ENCODE results near the gene PELO. TPM values are rescaled to one million over a fixed set of nuclear protein-coding genes. Genes with fewer than 3 reads are reported as not detected.
"Not testable (repeated sequence)": the region's sequence is repeated elsewhere in the genome, so short reads cannot be mapped to it uniquely, and the experiment has no call there.

Gene PELO
- total RNA-seq, 2 experiments from 2014 or later: 20.6 TPM

GRCh38 chr5:52804387-52804791 lies 16.7 kb downstream of the PELO start:
- CTCF ChIA-PET: interaction anchor here (1.5 kb wide), 1 partner anchor 17 kb away, joined by 5 read pairs; the partner anchor contains the start of genes ITGA1 and PELO
- no peaks in the 10 kb centered on the region for H3K27me3 Mint-ChIP-seq
- no peak overlapping the region for H3K4me3 Mint-ChIP-seq
- POLR2A ChIA-PET: interaction anchor here (0.7 to 1.2 kb wide), 2 partner anchors 305 to 1119 kb away, joined by 3 read pairs; partner anchors contain the start of gene MOCS2
- no peak overlapping the region for H3K27ac Mint-ChIP-seq
- no peaks in the 10 kb centered on the region for H3K9me3 Mint-ChIP-seq
- DNase-seq: no peak
- H3K36me3 Mint-ChIP-seq (ENCODE audit: low read depth): peaks cover 47% of the 10 kb centered on the region
- peaks cover 46% of the 10 kb centered on the region for H3K4me1 Mint-ChIP-seq

- CTCF ChIA-PET: interaction anchor here (1.5 kb wide), 1 partner anchor 18 kb away, joined by 5 read pairs; the partner anchor contains the start of genes ITGA1 and PELO
- Mint-ChIP-seq H3K27ac (no peak overlapping the region), H3K36me3 (ENCODE audit: low read depth) (peaks cover 44% of the 10 kb centered on the region), H3K27me3 (no peaks in the 10 kb centered on the region), H3K4me3 (no peak overlapping the region), H3K9me3 (no peaks in the 10 kb centered on the region), H3K4me1 (peaks cover 46% of the 10 kb centered on the region)
- DNase-seq: no peak
- POLR2A ChIA-PET: no interaction called here
Observed at GRCh38 chr5:52804981-52805380, 17.3 kb downstream of the PELO start.

- Mint-ChIP-seq H3K9me3 (no peaks in the 10 kb centered on the region), H3K4me1 (peaks cover 51% of the 10 kb centered on the region), H3K27ac (no peak overlapping the region), H3K4me3 (no peak overlapping the region), H3K36me3 (ENCODE audit: low read depth) (peaks cover 38% of the 10 kb centered on the region), H3K27me3 (no peaks in the 10 kb centered on the region)
- ChIA-PET POLR2A (no interaction called here), CTCF (no interaction called here)
- DNase-seq: no peak
Observed at GRCh38 chr5:52805615-52806014, 17.9 kb downstream of the PELO start.

GRCh38 chr5:52807037-52807436 lies 19.3 kb downstream of the PELO start:
- H3K4me1 Mint-ChIP-seq: peaks cover 42% of the 10 kb centered on the region
- ChIA-PET POLR2A (no interaction called here), CTCF (no interaction called here)
- no peaks in the 10 kb centered on the region for H3K9me3 Mint-ChIP-seq
- no peaks in the 10 kb centered on the region for H3K27me3 Mint-ChIP-seq
- no peak for DNase-seq
- H3K36me3 Mint-ChIP-seq (ENCODE audit: low read depth): peaks cover 26% of the 10 kb centered on the region
- H3K27ac Mint-ChIP-seq: no peak overlapping the region
- no peak overlapping the region for H3K4me3 Mint-ChIP-seq

GRCh38 chr5:52807723-52808122 lies 20.0 kb downstream of the PELO start:
- CTCF ChIA-PET: interaction anchor here (0.7 kb wide), 1 partner anchor 180 kb away, joined by 3 read pairs; no protein-coding TSS in a partner anchor
- POLR2A ChIA-PET: interaction anchor here (1.7 kb wide), 1 partner anchor 8 kb away, joined by 6 read pairs; no protein-coding TSS in a partner anchor
- DNase-seq: no peak
- Mint-ChIP-seq H3K4me3 (no peak overlapping the region), H3K27me3 (no peaks in the 10 kb centered on the region), H3K36me3 (ENCODE audit: low read depth) (peaks cover 26% of the 10 kb centered on the region), H3K27ac (peak overlapping the region; percentile 12), H3K9me3 (no peaks in the 10 kb centered on the region), H3K4me1 (peaks cover 38% of the 10 kb centered on the region)

GRCh38 chr5:52808316-52808901 lies 20.7 kb downstream of the PELO start:
- no peaks in the 10 kb centered on the region for H3K9me3 Mint-ChIP-seq
- no peaks in the 10 kb centered on the region for H3K27me3 Mint-ChIP-seq
- H3K4me1 Mint-ChIP-seq: peaks cover 34% of the 10 kb centered on the region
- ChIA-PET CTCF (interaction anchor here (0.6 to 0.7 kb wide), 2 partner anchors 180 to 1615 kb away, joined by 3 read pairs; no protein-coding TSS in a partner anchor), POLR2A (interaction anchor here (1.7 kb wide), 1 partner anchor 9 kb away, joined by 6 read pairs; no protein-coding TSS in a partner anchor)
- no peak for DNase-seq
- H3K4me3 Mint-ChIP-seq: no peak overlapping the region
- no peak overlapping the region for H3K27ac Mint-ChIP-seq
- H3K36me3 Mint-ChIP-seq (ENCODE audit: low read depth): peaks cover 22% of the 10 kb centered on the region

- peaks cover 23% of the 10 kb centered on the region for H3K4me1 Mint-ChIP-seq
- H3K27me3 Mint-ChIP-seq: no peaks in the 10 kb centered on the region
- H3K9me3 Mint-ChIP-seq: no peaks in the 10 kb centered on the region
- H3K36me3 Mint-ChIP-seq (ENCODE audit: low read depth): peaks cover 11% of the 10 kb centered on the region
- no peak for DNase-seq
- ChIA-PET CTCF (interaction anchor here (1.2 kb wide), 1 partner anchor 11 kb away, joined by 5 read pairs; no protein-coding TSS in a partner anchor), POLR2A (interaction anchor here (0.6 kb wide), 1 partner anchor 10 kb away, joined by 3 read pairs; no protein-coding TSS in a partner anchor)
- no peak overlapping the region for H3K27ac Mint-ChIP-seq
- no peak overlapping the region for H3K4me3 Mint-ChIP-seq
Observed at GRCh38 chr5:52809884-52810283, 22.2 kb downstream of the PELO start.

DNA sequence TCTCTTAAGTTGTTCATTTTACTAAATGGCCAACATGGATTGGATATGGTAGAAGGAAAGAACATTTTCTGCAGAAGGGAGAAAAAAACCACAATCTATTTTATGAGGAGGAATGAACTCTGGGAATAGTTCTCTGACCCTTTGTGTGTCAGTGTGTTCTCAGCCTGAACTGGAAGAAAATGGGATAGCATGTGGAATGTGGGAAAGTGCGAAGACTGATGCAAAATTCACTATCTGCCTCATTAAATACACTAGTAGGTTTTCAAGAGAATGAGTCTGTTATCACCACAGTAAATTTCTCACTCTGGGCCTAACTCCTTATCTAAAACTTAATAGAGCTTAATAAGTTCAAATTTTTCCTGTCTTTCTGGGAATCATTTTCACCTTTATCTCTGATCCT lies 22.7 kb downstream of the PELO start:
- Mint-ChIP-seq H3K36me3 (ENCODE audit: low read depth) (peaks cover 6% of the 10 kb centered on the region), H3K27ac (no peak overlapping the region), H3K27me3 (no peaks in the 10 kb centered on the region), H3K9me3 (no peaks in the 10 kb centered on the region), H3K4me3 (no peak overlapping the region), H3K4me1 (peaks cover 18% of the 10 kb centered on the region)
- DNase-seq: no peak
- POLR2A ChIA-PET: interaction anchor here (0.6 kb wide), 1 partner anchor 11 kb away, joined by 3 read pairs; no protein-coding TSS in a partner anchor
- CTCF ChIA-PET: interaction anchor here (1.2 kb wide), 1 partner anchor 11 kb away, joined by 5 read pairs; no protein-coding TSS in a partner anchor

DNA sequence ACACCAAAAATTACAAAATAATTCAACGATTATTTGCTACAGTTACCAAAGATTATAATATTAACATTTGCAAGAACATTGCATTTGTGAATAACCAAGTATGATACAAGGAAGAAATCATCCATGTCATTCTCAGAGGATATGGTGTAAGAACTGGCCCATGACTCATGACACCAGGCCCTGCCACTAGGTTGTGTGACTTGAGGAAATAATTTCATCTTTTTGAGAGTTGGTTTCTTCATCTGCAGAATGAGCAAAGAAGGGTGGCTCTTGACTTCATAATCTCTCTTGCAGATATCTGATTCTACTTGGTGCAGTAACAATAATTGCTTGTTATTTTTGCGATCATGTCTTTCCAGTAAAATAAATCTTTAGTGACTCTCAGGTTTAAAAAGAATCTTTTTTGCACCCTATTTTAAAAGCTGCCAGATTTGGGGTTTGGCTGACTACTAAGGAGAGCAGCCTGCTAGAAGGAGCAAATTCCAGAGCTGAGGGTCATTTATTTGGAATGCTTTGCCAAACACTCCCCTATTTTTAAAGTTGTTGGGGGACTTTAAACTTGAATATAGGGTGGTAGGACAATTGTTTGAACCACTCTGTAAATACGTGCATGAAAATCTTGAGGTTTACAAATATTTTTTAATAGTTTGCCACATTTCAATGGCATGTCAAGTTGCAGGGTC lies 23.5 kb downstream of the PELO start:
- ChIA-PET POLR2A (interaction anchor here (1.9 kb wide), 1 partner anchor 10 kb away, joined by 4 read pairs; no protein-coding TSS in a partner anchor), CTCF (interaction anchor here (1.0 to 1.2 kb wide), 2 partner anchors 12 to 16 kb away, joined by 3 to 5 read pairs; no protein-coding TSS in a partner anchor)
- Mint-ChIP-seq H3K4me1 (peaks cover 18% of the 10 kb centered on the region), H3K27me3 (no peaks in the 10 kb centered on the region), H3K36me3 (ENCODE audit: low read depth) (no peaks in the 10 kb centered on the region), H3K4me3 (no peak overlapping the region), H3K27ac (no peak overlapping the region), H3K9me3 (no peaks in the 10 kb centered on the region)
- no peak for DNase-seq

DNA sequence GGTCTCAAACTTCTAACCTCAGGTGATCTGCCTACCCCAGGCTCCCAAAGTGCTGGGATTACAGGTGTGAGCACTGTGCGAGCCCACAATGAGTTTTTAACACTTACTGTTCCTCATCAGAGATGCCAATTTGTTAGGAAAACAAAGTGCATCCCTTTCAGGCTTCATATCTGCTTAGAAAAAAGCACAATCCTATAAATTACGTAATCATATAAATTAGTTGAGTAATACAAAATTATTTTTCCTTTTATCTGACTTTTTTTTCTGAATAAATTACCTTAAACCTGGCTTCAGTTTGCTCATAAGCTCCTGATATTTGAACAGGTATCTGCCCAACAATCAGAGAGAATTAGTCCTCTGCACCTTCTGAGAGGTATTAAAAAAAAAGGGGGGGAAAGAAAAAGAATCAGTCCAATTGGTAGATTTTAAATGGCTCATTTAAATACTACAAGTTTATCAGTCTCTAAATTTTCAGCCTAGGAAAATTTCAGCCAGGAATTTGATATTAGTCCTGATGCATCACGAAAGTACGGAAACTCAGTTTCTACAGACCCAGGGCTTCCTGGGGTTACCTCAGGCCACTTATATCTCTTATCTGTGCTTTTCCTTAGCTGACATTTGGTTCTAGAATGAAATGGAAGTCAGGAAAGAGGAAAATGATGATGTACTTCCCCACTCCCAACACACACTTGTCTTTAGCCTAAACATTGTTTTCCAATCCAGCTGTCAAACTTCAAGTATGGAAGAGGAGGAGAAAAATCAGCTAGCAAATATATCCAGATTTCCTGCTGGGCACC lies 26.8 kb downstream of the PELO start:
- no peak overlapping the region for H3K4me3 Mint-ChIP-seq
- ChIA-PET POLR2A (interaction anchor here (1.4 kb wide), 1 partner anchor 13 kb away, joined by 3 read pairs; no protein-coding TSS in a partner anchor), CTCF (no interaction called here)
- H3K4me1 Mint-ChIP-seq: peaks cover 12% of the 10 kb centered on the region
- H3K27ac Mint-ChIP-seq: no peak overlapping the region
- no peaks in the 10 kb centered on the region for H3K9me3 Mint-ChIP-seq
- H3K36me3 Mint-ChIP-seq (ENCODE audit: low read depth): no peaks in the 10 kb centered on the region
- H3K27me3 Mint-ChIP-seq: no peaks in the 10 kb centered on the region
- no peak for DNase-seq

DNA sequence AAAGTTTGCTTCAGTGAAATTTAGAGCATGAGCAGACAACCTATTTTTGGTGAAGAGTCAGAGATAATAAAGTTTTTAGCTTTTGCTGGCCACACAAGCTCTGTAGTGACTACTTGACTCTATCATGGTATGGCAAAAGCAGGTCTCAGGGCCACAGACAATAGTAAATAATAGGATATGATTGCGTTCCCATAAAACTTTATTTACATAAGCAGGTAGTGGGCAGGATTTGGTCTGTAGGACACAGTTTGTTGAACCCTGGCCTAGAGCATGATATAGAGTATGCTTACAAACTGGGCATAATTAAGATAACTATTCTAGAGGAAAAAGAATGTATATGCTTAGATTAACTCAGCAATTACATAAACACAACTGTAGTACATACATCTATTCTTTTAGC lies 30.1 kb downstream of the PELO start:
- Mint-ChIP-seq H3K9me3 (no peaks in the 10 kb centered on the region), H3K4me3 (no peak overlapping the region), H3K36me3 (ENCODE audit: low read depth) (no peaks in the 10 kb centered on the region), H3K27me3 (no peaks in the 10 kb centered on the region), H3K27ac (no peak overlapping the region), H3K4me1 (no peaks in the 10 kb centered on the region)
- no peak for DNase-seq
- POLR2A ChIA-PET: no interaction called here
- CTCF ChIA-PET: no interaction called here

DNA sequence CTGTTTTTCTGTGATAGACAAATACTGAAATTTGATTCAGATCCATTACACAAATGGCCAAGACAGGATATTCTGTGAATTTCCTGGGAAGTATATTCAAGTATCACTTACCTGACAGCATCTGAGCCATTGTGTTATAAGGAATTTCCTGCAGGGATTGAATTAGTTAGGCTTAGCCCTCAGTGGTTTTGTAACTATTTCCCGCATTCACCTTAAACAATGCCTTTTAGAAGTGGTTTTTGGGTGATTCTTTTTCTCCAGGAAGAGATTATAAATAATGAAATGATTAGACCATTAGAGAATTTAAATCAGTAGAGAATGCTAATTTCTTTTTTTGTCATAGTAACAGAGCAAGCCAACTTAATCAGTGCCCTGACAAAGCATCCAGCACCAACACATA lies 30.6 kb downstream of the PELO start:
- ChIA-PET CTCF (no interaction called here), POLR2A (no interaction called here)
- H3K4me1 Mint-ChIP-seq: no peaks in the 10 kb centered on the region

DNA sequence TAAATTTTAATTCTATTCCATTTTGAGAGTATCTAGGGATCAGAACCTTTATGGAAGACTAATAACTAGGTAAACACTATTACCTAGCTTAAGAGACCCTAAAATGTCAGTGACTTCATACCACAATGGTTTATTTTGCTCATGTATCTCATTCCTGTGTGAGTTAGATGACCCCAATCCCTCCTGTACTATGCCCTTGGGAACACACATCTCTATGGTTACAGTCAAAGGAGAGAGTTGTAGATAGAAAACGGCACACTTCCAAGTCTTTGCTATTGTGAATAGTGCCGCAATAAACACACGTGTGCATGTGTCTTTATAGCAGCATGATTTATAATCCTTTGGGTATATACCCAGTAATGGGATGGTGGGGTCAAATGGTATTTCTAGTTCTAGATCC lies 31.1 kb downstream of the PELO start:
- CTCF ChIA-PET: not testable (repeated sequence)

More for the DNA sequence above, 30.6 kb downstream of the PELO start:
- Mint-ChIP-seq H3K9me3 (no peaks in the 10 kb centered on the region), H3K27me3 (no peaks in the 10 kb centered on the region), H3K4me3 (no peak overlapping the region), H3K36me3 (ENCODE audit: low read depth) (no peaks in the 10 kb centered on the region), H3K27ac (no peak overlapping the region)
- no peak for DNase-seq

More for the DNA sequence above, 31.1 kb downstream of the PELO start:
- H3K4me3 Mint-ChIP-seq; H3K27me3 Mint-ChIP-seq; H3K4me1 Mint-ChIP-seq; POLR2A ChIA-PET; H3K9me3 Mint-ChIP-seq; H3K36me3 Mint-ChIP-seq (ENCODE audit: low read depth); H3K27ac Mint-ChIP-seq; DNase-seq: not testable (repeated sequence)
